ENCODE results near the gene NTMT1. TPM values are rescaled to one million over a fixed set of nuclear protein-coding genes. Genes with fewer than 3 reads are reported as not detected.

Gene NTMT1
- total RNA-seq, 1 donor from 2014 or later, result 45.7 TPM

DNA sequence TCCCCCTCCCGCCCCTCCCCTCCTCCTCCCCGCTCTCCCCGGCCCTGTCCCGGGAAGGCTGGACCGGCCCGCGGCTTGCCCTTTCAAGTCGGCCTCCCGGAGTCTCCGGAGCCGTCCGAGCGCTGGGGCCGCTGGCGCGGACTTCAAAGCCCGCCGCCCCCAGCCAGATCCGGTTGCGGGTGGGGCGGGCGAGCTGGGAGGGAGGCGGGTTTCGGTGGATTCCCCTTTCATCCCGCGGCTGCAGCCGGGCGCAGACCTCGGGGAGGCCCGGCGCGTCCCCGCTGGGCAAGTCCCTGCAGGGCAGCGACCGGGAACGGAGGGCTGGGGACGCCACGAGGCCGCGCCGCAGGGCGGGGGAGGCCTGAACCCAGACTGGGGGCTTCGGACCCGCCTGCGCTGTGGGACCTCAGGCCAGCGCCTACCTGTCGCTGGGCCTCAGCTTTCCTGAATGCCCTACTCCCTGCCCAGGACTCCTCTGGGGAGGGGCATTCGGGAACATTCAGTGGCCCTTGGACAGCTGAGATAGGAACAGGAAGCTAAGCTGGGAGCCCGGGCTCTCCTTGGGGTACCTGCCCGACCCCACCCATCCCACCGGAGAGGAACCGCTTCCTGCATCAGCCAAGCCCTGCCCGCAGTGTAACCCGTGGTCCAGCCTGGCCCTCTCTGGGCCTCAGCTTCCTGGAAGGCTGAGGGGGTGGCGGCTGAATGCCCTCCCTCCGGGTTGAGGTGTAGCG lies 28.4 kb upstream of the NTMT1 start:
- Mint-ChIP-seq H3K4me1 (ENCODE audit: unreplicated experiment) (peaks cover 19% of the 10 kb centered on the region), H3K27ac (ENCODE audit: unreplicated experiment) (peak overlapping the region; percentile 38), H3K9me3 (ENCODE audit: unreplicated experiment) (no peaks in the 10 kb centered on the region), H3K36me3 (ENCODE audit: unreplicated experiment) (no peaks in the 10 kb centered on the region), H3K27me3 (ENCODE audit: unreplicated experiment) (no peaks in the 10 kb centered on the region), H3K4me3 (ENCODE audit: unreplicated experiment) (peak overlapping the region; percentile 14)
- TF ChIP-seq, protein P1, sequence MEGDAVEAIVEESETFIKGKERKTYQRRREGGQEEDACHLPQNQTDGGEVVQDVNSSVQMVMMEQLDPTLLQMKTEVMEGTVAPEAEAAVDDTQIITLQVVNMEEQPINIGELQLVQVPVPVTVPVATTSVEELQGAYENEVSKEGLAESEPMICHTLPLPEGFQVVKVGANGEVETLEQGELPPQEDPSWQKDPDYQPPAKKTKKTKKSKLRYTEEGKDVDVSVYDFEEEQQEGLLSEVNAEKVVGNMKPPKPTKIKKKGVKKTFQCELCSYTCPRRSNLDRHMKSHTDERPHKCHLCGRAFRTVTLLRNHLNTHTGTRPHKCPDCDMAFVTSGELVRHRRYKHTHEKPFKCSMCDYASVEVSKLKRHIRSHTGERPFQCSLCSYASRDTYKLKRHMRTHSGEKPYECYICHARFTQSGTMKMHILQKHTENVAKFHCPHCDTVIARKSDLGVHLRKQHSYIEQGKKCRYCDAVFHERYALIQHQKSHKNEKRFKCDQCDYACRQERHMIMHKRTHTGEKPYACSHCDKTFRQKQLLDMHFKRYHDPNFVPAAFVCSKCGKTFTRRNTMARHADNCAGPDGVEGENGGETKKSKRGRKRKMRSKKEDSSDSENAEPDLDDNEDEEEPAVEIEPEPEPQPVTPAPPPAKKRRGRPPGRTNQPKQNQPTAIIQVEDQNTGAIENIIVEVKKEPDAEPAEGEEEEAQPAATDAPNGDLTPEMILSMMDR (IDR thresholded peaks at IDR 0.05), result no peak
- no peak for DNase-seq (ENCODE audit: extremely low spot score, unreplicated experiment)

DNA sequence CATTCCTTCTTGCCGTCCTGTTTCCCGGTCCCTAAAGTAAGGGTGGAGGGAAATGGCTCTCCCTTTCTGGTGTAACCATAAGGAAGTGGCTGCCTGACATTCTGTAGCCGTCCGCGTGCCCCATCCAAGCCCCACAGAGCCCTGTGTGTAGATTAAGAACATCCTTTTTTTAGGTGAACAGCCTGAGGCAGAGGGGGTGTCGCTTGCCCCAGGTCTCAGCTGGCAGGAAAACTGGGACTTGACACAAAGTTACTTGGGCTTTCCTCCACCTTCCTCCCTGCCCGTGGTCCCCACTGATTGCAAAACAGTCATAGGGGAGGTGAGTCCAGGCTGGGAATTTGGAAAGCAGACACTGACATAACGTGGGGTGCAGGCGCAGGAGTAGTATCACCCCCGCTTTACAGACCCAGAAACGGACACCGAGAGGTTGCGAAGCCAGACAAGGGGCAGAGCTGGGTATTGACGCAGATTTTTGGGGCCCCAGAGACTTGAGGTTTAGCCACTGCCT lies 27.8 kb upstream of the NTMT1 start:
- Mint-ChIP-seq H3K4me1 (ENCODE audit: unreplicated experiment) (peaks cover 22% of the 10 kb centered on the region), H3K27ac (ENCODE audit: unreplicated experiment) (peak overlapping the region; percentile 38), H3K9me3 (ENCODE audit: unreplicated experiment) (no peaks in the 10 kb centered on the region), H3K4me3 (ENCODE audit: unreplicated experiment) (peak overlapping the region; percentile 14), H3K27me3 (ENCODE audit: unreplicated experiment) (no peaks in the 10 kb centered on the region), H3K36me3 (ENCODE audit: unreplicated experiment) (no peaks in the 10 kb centered on the region)
- TF ChIP-seq, protein P1 (IDR thresholded peaks at IDR 0.05), result no peak
- DNase-seq (ENCODE audit: extremely low spot score, unreplicated experiment), result no peak

DNA sequence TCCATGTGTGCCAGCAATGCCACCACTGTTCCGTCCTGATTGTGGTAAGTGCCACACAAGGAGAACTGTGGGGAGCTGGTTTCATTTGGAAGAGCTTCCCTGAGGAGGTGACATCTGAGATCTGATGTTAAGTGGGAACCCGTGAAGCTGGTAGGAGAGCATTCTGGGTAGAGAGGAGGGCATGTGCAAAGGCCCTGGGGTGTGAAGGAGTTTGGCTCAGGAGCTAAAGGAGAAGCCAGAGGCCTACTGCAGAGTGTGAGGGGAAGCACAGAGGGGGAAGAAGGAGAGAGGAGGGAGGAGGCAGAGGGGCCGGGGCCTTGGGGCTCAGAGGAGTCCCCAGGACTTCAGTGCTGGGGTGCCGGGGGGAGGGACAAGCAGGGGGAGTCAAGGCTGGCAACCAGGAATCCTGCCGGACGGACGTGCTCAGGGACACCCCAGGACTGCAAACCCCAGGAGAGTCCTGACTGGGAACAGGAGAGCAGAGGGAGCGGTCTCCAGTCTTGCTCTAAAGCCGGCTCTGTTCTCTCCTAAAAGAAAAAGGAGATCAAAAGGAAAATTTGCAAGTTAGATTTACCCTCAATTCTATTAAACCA lies 24.8 kb upstream of the NTMT1 start:
- DNase-seq (ENCODE audit: extremely low spot score, unreplicated experiment), result no peak
- Mint-ChIP-seq H3K27ac (ENCODE audit: unreplicated experiment) (no peak overlapping the region), H3K4me3 (ENCODE audit: unreplicated experiment) (no peak overlapping the region), H3K4me1 (ENCODE audit: unreplicated experiment) (peaks cover 14% of the 10 kb centered on the region), H3K9me3 (ENCODE audit: unreplicated experiment) (no peaks in the 10 kb centered on the region), H3K36me3 (ENCODE audit: unreplicated experiment) (no peaks in the 10 kb centered on the region), H3K27me3 (ENCODE audit: unreplicated experiment) (no peaks in the 10 kb centered on the region)
- TF ChIP-seq, protein P1 (IDR thresholded peaks at IDR 0.05), result no peak

DNA sequence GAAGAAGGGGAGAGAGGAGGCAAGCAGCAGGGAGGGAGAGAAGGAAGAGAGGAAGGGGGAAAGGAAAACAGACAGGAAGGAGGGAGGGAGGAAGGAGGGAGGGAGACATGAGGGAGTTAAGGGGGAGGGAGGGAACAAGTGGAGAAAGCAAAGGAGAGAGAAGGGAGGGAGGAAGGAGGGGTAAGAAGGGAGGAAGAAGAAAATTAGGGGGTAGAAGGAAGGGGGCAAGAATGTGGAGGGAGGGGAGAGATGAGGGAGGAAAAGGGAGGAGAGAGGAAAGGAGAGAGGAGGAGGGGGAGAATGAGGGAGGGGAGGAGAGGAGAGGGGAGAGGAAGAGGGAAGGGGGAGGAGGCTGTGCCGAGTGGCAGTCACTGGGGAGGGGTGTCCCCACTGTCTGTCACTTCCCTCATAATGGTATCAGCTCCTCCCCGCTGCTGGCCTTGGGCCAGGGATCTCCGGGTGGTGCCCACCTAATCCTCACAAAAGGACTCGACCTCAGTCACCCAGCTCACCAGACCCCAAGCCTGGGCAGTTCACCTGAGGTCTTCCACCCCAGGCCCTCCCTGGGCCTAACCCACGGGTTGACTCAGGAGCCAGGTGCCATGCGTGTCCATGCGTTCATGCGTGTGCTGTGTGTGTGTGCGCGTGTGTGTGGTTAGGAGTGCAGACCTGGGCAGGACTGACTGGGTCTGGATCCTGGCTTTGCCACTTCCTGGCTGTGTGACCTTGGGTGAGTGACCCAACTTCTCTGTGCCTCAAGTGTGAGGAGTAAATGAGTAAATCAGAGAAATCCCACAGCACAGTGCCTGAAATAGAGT lies 23.2 kb upstream of the NTMT1 start:
- H3K4me1 Mint-ChIP-seq (ENCODE audit: unreplicated experiment), result peaks cover 19% of the 10 kb centered on the region
- no peaks in the 10 kb centered on the region for H3K36me3 Mint-ChIP-seq (ENCODE audit: unreplicated experiment)
- H3K9me3 Mint-ChIP-seq (ENCODE audit: unreplicated experiment), result no peaks in the 10 kb centered on the region
- no peak for DNase-seq (ENCODE audit: extremely low spot score, unreplicated experiment)
- no peak overlapping the region for H3K4me3 Mint-ChIP-seq (ENCODE audit: unreplicated experiment)
- H3K27me3 Mint-ChIP-seq (ENCODE audit: unreplicated experiment), result no peaks in the 10 kb centered on the region
- TF ChIP-seq, protein P1 (IDR thresholded peaks at IDR 0.05), result no peak
- H3K27ac Mint-ChIP-seq (ENCODE audit: unreplicated experiment), result no peak overlapping the region
